ENCODE measurements around the gene DNAJA3. TPM values are rescaled to one million over a fixed set of nuclear protein-coding genes. Genes with fewer than 3 reads are reported as not detected.

Gene DNAJA3
- total and polyA plus RNA-seq, 10 of the 15 experiments (the other 5 are each of a cell fraction or from before 2014, with no cell fraction given) = 8.4 to 141 (median 60.8) TPM

DNA sequence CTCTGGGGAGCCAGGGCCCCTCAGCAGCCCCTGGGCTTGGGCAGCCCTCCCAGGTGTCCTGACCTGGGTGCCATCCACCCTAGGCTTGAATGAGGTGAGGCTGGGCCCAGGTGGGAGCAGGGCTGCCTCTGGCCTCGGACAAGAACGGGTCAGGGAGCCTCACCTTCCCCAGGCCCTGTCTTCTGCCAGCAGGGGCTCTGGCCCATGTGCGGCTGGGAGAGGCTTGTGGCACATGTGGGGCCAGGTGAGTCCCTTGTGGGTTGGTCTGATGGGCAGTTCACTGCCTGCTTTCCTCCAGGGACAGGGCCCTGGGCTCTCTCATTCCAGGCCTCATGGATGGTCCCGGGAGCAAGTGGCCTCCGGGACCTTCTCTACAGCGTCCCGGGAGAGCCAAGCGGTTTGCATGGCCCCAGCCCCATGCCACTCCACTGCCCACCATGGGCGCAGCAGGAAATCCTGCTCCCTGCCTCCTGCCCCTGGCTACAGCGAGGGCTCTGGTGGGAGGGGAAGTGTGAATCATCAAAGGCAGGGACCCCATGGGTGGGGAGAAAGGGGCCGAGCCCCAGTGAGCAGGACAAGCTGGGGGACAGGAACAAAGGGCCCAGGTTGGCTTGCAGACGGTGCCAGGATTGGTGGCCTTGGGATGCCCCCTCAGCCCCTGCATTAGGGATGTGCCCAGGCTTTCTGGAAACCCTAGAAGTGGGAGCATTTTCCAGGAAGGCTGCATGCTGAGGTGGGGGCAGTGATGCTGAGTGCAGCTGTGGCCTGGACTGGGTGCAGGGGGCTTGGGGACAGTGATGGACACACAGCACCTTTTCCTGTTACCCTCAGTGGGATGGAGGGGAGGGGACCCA is 41.9 kb upstream of the DNAJA3 start:
- FAIRE-seq = no peak
- no TSS peak for BruUV-seq (replicated peaks)
- no peak overlapping the region for H3K9ac ChIP-seq (ENCODE audit: control insufficient read depth, insufficient read depth, low read length)
- H3K9me3 ChIP-seq (replicated peaks; ENCODE audit: control insufficient read depth, insufficient read depth, low read length) = no peaks in the 10 kb centered on the region
- ChIA-PET RAD21 (ENCODE audit: unreplicated experiment) (no interaction called here), SMC1A (ENCODE audit: uncharacterized antibody, unreplicated experiment) (no interaction called here), CTCF (no interaction called here), POLR2A (no interaction called here)
- H3K4me2 ChIP-seq (ENCODE audit: control insufficient read depth, insufficient read depth) = no peak overlapping the region
- H3K27ac ChIP-seq (ENCODE audit: control insufficient read depth, insufficient read depth) = no peak overlapping the region
- H2AFZ ChIP-seq (ENCODE audit: control insufficient read depth, low read depth, low read length) = no peak overlapping the region
- H3K27me3 ChIP-seq (replicated peaks in 1 of 2; ENCODE audit: control insufficient read depth in 2 of 2, insufficient read depth in 2 of 2, low read length in 1 of 2) = no peaks in the 10 kb centered on the region
- no peak for DNase-seq (ENCODE audit: low read depth, low spot score)
- no peak overlapping the region for H3K4me3 ChIP-seq
- intact Hi-C loops (cut with micrococcal nuclease; ENCODE audit: unreplicated experiment) = no loop called here
- no peak for ATAC-seq
- H3K79me2 ChIP-seq (ENCODE audit: control insufficient read depth, insufficient read depth, low read length) = no peaks in the 10 kb centered on the region
- 94% methylated on average over 12 of the region's 12 CpGs for WGBS (ENCODE audit: insufficient coverage, insufficient replicate concordance, low lambda C conversion rate, missing lambda C conversion rate)
- H4K20me1 ChIP-seq (ENCODE audit: control insufficient read depth, insufficient read depth) = no peaks in the 10 kb centered on the region
- H3K4me1 ChIP-seq (ENCODE audit: control insufficient read depth, insufficient read depth, low read length) = no peaks in the 10 kb centered on the region
- in situ Hi-C loops (cut with MboI) = no loop called here
- peaks cover 0 to 19% of the 10 kb centered on the region in 2 experiments; a peak in 3 of 4 replicates for H3K36me3 ChIP-seq (ENCODE audit: control insufficient read depth in 2 of 2, insufficient read depth in 2 of 2, low read length in 1 of 2)
- no peak for TF ChIP-seq CBFB (IDR thresholded peaks at IDR 0.05; ENCODE audit: low read depth)
- TF ChIP-seq BACH1 (IDR thresholded peaks at IDR 0.05; ENCODE audit: borderline replicate concordance) = no peak

DNA sequence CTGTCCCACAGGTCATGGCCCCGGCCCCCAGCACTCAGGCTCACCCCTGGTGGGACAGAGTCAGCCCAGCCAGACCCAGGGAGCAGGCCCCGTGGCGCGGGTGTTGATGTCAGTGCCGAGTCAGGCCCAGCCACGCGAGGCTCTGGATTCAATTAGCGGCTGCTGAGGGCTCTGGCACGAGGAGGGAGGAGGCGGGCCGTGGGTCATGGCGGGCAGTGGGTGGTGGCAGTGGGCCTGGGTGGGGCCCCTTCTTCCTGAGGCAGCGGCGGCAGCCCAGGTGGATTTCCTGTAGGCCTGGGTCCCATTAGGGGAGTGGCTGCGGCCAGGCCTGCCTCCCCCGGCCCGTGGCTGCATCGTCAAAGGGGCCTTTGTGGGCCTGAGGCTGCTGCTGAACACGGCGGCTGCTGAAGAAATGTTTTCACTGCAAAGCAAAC is 41.1 kb upstream of the DNAJA3 start:
- 86% methylated on average over 20 of the region's 20 CpGs for WGBS (ENCODE audit: insufficient coverage, insufficient replicate concordance, low lambda C conversion rate, missing lambda C conversion rate)
- Histone ChIP-seq H2AFZ (ENCODE audit: control insufficient read depth, low read depth, low read length) (no peak overlapping the region), H3K9ac (ENCODE audit: control insufficient read depth, insufficient read depth, low read length) (no peak overlapping the region), H3K4me3 (no peak overlapping the region), H3K4me1 (ENCODE audit: control insufficient read depth, insufficient read depth, low read length) (no peaks in the 10 kb centered on the region), H4K20me1 (ENCODE audit: control insufficient read depth, insufficient read depth) (no peaks in the 10 kb centered on the region), H3K27ac (ENCODE audit: control insufficient read depth, insufficient read depth) (no peak overlapping the region), H3K36me3 (ENCODE audit: control insufficient read depth in 2 of 2, insufficient read depth in 2 of 2, low read length in 1 of 2) (peaks cover 0 to 27% of the 10 kb centered on the region in 2 experiments; a peak in 3 of 4 replicates), H3K9me3 (replicated peaks; ENCODE audit: control insufficient read depth, insufficient read depth, low read length) (no peaks in the 10 kb centered on the region), H3K4me2 (ENCODE audit: control insufficient read depth, insufficient read depth) (no peak overlapping the region), H3K79me2 (ENCODE audit: control insufficient read depth, insufficient read depth, low read length) (no peaks in the 10 kb centered on the region), H3K27me3 (replicated peaks in 1 of 2; ENCODE audit: control insufficient read depth in 2 of 2, insufficient read depth in 2 of 2, low read length in 1 of 2) (no peaks in the 10 kb centered on the region)
- in situ Hi-C loops (cut with MboI) (no loop called here), intact Hi-C loops (cut with micrococcal nuclease; ENCODE audit: unreplicated experiment) (no loop called here)
- no peak for FAIRE-seq
- CTCF ChIA-PET = no interaction called here
- SMC1A ChIA-PET (ENCODE audit: uncharacterized antibody, unreplicated experiment) = interaction anchor here (0.6 kb wide), 1 partner anchor 504 kb away, joined by 3 read pairs; no protein-coding TSS in a partner anchor
- DNase-seq (ENCODE audit: low read depth, low spot score) = no peak
- ATAC-seq = no peak
- RAD21 ChIA-PET (ENCODE audit: unreplicated experiment) = no interaction called here
- no TSS peak for BruUV-seq (replicated peaks)
- POLR2A ChIA-PET = no interaction called here
- TF ChIP-seq, protein P1, sequence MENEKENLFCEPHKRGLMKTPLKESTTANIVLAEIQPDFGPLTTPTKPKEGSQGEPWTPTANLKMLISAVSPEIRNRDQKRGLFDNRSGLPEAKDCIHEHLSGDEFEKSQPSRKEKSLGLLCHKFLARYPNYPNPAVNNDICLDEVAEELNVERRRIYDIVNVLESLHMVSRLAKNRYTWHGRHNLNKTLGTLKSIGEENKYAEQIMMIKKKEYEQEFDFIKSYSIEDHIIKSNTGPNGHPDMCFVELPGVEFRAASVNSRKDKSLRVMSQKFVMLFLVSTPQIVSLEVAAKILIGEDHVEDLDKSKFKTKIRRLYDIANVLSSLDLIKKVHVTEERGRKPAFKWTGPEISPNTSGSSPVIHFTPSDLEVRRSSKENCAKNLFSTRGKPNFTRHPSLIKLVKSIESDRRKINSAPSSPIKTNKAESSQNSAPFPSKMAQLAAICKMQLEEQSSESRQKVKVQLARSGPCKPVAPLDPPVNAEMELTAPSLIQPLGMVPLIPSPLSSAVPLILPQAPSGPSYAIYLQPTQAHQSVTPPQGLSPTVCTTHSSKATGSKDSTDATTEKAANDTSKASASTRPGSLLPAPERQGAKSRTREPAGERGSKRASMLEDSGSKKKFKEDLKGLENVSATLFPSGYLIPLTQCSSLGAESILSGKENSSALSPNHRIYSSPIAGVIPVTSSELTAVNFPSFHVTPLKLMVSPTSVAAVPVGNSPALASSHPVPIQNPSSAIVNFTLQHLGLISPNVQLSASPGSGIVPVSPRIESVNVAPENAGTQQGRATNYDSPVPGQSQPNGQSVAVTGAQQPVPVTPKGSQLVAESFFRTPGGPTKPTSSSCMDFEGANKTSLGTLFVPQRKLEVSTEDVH (IDR thresholded peaks at IDR 0.05; ENCODE audit: low read depth, partially characterized antibody) = no peak
- no peak for TF ChIP-seq ZBED1 (IDR thresholded peaks at IDR 0.05; ENCODE audit: borderline replicate concordance)
- TF ChIP-seq TCF12 (IDR thresholded peaks at IDR 0.05; ENCODE audit: low read depth, low read length) = no peak
- no peak for TF ChIP-seq NFXL1 (IDR thresholded peaks at IDR 0.05; ENCODE audit: borderline replicate concordance)
- TF ChIP-seq STAT1 (conservative IDR thresholded peaks at IDR 0.05) = no peak
- no peak for TF ChIP-seq SP1 (IDR thresholded peaks at IDR 0.05; ENCODE audit: low read depth, low read length)
- TF ChIP-seq, protein P2, sequence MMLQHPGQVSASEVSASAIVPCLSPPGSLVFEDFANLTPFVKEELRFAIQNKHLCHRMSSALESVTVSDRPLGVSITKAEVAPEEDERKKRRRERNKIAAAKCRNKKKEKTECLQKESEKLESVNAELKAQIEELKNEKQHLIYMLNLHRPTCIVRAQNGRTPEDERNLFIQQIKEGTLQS (IDR thresholded peaks at IDR 0.05; ENCODE audit: borderline replicate concordance, extremely low read depth, low read depth, low read length) = no peak
- TF ChIP-seq ZSCAN29 (IDR thresholded peaks at IDR 0.05) = no peak
- TF ChIP-seq FOS (IDR thresholded peaks at IDR 0.05; ENCODE audit: borderline replicate concordance, extremely low read depth, insufficient read length) = no peak
- TF ChIP-seq RAD51 (IDR thresholded peaks at IDR 0.05) = no peak
- TF ChIP-seq, protein P3, sequence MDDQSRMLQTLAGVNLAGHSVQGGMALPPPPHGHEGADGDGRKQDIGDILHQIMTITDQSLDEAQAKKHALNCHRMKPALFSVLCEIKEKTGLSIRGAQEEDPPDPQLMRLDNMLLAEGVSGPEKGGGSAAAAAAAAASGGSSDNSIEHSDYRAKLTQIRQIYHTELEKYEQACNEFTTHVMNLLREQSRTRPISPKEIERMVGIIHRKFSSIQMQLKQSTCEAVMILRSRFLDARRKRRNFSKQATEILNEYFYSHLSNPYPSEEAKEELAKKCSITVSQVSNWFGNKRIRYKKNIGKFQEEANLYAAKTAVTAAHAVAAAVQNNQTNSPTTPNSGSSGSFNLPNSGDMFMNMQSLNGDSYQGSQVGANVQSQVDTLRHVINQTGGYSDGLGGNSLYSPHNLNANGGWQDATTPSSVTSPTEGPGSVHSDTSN (IDR thresholded peaks at IDR 0.05; ENCODE audit: insufficient replicate concordance, low read depth, low read length) = no peak
- no peak for TF ChIP-seq BACH1 (IDR thresholded peaks at IDR 0.05; ENCODE audit: borderline replicate concordance)

All from GM12878 (cell line).